Measurements from ENCODE around the gene ZNF536. TPM values are rescaled to one million over a fixed set of nuclear protein-coding genes. Genes with fewer than 3 reads are reported as not detected.
A peak's percentile ranks its signal among the peaks of the same experiment; 100 is the strongest.

The ZNF536 gene
- polyA plus RNA-seq, 1 of the 3 experiments (the other 2 are of a cell fraction), result 0.41 TPM

GRCh38 chr19:30419568-30420180 lies 47.5 kb downstream of the ZNF536 start:
- H3K4me2 ChIP-seq, result no peak overlapping the region
- H3K9me2 ChIP-seq, result no peaks in the 10 kb centered on the region

GRCh38 chr19:30420316-30420715 lies 48.1 kb downstream of the ZNF536 start:
- no peak overlapping the region for H3K4me3 ChIP-seq (ENCODE audit: low read depth in 2 of 2, low read length in 1 of 2)
- no peaks in the 10 kb centered on the region for H3K79me2 ChIP-seq (ENCODE audit: insufficient read depth)
- no peak overlapping the region for H2AFZ ChIP-seq (ENCODE audit: low read depth)
- H3K9me2 ChIP-seq, result no peaks in the 10 kb centered on the region
- whole genome bisulfite sequencing (ENCODE audit: low lambda C conversion rate), result 84% methylated on average over 8 of the region's 8 CpGs
- peaks cover 0 to 20% of the 10 kb centered on the region in 2 experiments; a peak in 1 of 4 replicates for H3K4me1 ChIP-seq (ENCODE audit: control insufficient read depth in 1 of 2, insufficient read depth in 2 of 2, low read depth in 1 of 2, low read length in 1 of 2)
- no peak overlapping the region for H3K4me2 ChIP-seq
- H3K36me3 ChIP-seq (replicated peaks in 1 of 2; ENCODE audit: control insufficient read depth in 1 of 2, insufficient read depth in 2 of 2, low read length in 1 of 2), result no peaks in the 10 kb centered on the region
- ChIA-PET POLR2A (no interaction called here), CTCF (interaction anchor here (1.1 kb wide), 1 partner anchor 16 kb away, joined by 4 read pairs; no protein-coding TSS in a partner anchor)
- no peak overlapping the region for H3K9ac ChIP-seq
- H3K27me3 ChIP-seq (ENCODE audit: insufficient read depth), result no peaks in the 10 kb centered on the region
- no peaks in the 10 kb centered on the region for H4K20me1 ChIP-seq (ENCODE audit: insufficient read depth)
- H3K27ac ChIP-seq (ENCODE audit: low read depth in 2 of 2, low read length in 1 of 2), result no peak overlapping the region
- no peaks in the 10 kb centered on the region for H3K9me3 ChIP-seq
- no peaks in the 10 kb centered on the region for H3F3A ChIP-seq (replicated peaks; ENCODE audit: insufficient read depth)
- DNase-seq, result no peak
- no peak for TF ChIP-seq RCOR1 (IDR thresholded peaks at IDR 0.05; ENCODE audit: low read length)
- TF ChIP-seq RXRA (IDR thresholded peaks at IDR 0.05; ENCODE audit: borderline replicate concordance, low read depth), result no peak
- no peak for TF ChIP-seq FOXJ3 (CRISPR knock-in tag; IDR thresholded peaks at IDR 0.05)
- TF ChIP-seq GABPA (IDR thresholded peaks at IDR 0.05; ENCODE audit: low read depth), result no peak
- TF ChIP-seq POLR2AphosphoS5 (IDR thresholded peaks at IDR 0.05; ENCODE audit: low read depth, low read length), result no peak
- no peak for TF ChIP-seq EZH2phosphoT487 (IDR thresholded peaks at IDR 0.05; ENCODE audit: borderline replicate concordance, low read depth)
- no peak for TF ChIP-seq SMC3 (IDR thresholded peaks at IDR 0.05; ENCODE audit: low read depth, low read length)
- no peak for TF ChIP-seq MXI1 (IDR thresholded peaks at IDR 0.05; ENCODE audit: low read depth, low read length)
- TF ChIP-seq, protein P1, sequence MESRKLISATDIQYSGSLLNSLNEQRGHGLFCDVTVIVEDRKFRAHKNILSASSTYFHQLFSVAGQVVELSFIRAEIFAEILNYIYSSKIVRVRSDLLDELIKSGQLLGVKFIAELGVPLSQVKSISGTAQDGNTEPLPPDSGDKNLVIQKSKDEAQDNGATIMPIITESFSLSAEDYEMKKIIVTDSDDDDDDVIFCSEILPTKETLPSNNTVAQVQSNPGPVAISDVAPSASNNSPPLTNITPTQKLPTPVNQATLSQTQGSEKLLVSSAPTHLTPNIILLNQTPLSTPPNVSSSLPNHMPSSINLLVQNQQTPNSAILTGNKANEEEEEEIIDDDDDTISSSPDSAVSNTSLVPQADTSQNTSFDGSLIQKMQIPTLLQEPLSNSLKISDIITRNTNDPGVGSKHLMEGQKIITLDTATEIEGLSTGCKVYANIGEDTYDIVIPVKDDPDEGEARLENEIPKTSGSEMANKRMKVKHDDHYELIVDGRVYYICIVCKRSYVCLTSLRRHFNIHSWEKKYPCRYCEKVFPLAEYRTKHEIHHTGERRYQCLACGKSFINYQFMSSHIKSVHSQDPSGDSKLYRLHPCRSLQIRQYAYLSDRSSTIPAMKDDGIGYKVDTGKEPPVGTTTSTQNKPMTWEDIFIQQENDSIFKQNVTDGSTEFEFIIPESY (IDR thresholded peaks at IDR 0.05; ENCODE audit: borderline replicate concordance, low read depth), result no peak
- TF ChIP-seq GATA2 (CRISPR knock-in tag; IDR thresholded peaks at IDR 0.05), result no peak
- no peak for TF ChIP-seq TAF1 (IDR thresholded peaks at IDR 0.05; ENCODE audit: borderline replicate concordance, low read depth, low read length)
- TF ChIP-seq CHD2 (IDR thresholded peaks at IDR 0.05; ENCODE audit: low read length, partially characterized antibody), result no peak
- no peak for TF ChIP-seq IRF3 (IDR thresholded peaks at IDR 0.05; ENCODE audit: low read depth, low read length)
- no peak for TF ChIP-seq NRF1 (IDR thresholded peaks at IDR 0.05; ENCODE audit: low read depth, low read length)
- TF ChIP-seq ELF1 (IDR thresholded peaks at IDR 0.05), result no peak

More at GRCh38 chr19:30419568-30420180, 47.5 kb downstream of the ZNF536 start:
- Histone ChIP-seq H3K79me2 (ENCODE audit: insufficient read depth) (no peaks in the 10 kb centered on the region), H3K9ac (no peak overlapping the region), H3K27ac (ENCODE audit: low read depth in 2 of 2, low read length in 1 of 2) (no peak overlapping the region; a peak in 1 of 4 replicates), H2AFZ (ENCODE audit: low read depth) (no peak overlapping the region), H3K9me3 (peaks cover under 1% of the 10 kb centered on the region; the same call in 1 of the 2 replicates), H3K36me3 (replicated peaks in 1 of 2; ENCODE audit: control insufficient read depth in 1 of 2, insufficient read depth in 2 of 2, low read length in 1 of 2) (no peaks in the 10 kb centered on the region), H3K4me1 (ENCODE audit: control insufficient read depth in 1 of 2, insufficient read depth in 2 of 2, low read depth in 1 of 2, low read length in 1 of 2) (peaks cover 0 to 19% of the 10 kb centered on the region in 2 experiments; a peak in 1 of 4 replicates), H4K20me1 (ENCODE audit: insufficient read depth) (no peaks in the 10 kb centered on the region), H3K27me3 (ENCODE audit: insufficient read depth) (no peaks in the 10 kb centered on the region), H3F3A (replicated peaks; ENCODE audit: insufficient read depth) (no peaks in the 10 kb centered on the region), H3K4me3 (ENCODE audit: low read depth in 2 of 2, low read length in 1 of 2) (no peak overlapping the region)
- POLR2A ChIA-PET, result no interaction called here
- no peak for TF ChIP-seq MEF2A (IDR thresholded peaks at IDR 0.05; ENCODE audit: borderline replicate concordance, low read depth)
- no peak for TF ChIP-seq MXI1 (IDR thresholded peaks at IDR 0.05; ENCODE audit: low read depth, low read length)
- TF ChIP-seq, protein P2, sequence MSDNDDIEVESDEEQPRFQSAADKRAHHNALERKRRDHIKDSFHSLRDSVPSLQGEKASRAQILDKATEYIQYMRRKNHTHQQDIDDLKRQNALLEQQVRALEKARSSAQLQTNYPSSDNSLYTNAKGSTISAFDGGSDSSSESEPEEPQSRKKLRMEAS (IDR thresholded peaks at IDR 0.05; ENCODE audit: low read depth), result no peak
- TF ChIP-seq EP300 (IDR thresholded peaks at IDR 0.05; ENCODE audit: borderline replicate concordance in 1 of 2, low read depth in 1 of 2, low read length in 1 of 2), result no peak
- no peak for TF ChIP-seq TEAD4 (IDR thresholded peaks at IDR 0.05; ENCODE audit: borderline replicate concordance, insufficient read depth)
- TF ChIP-seq FOXM1 (IDR thresholded peaks at IDR 0.05; ENCODE audit: low read depth), result no peak
- TF ChIP-seq TCF12 (IDR thresholded peaks at IDR 0.05), result no peak
- no peak for TF ChIP-seq IRF3 (IDR thresholded peaks at IDR 0.05; ENCODE audit: low read depth, low read length)
- no peak for TF ChIP-seq GATA2 (CRISPR knock-in tag; IDR thresholded peaks at IDR 0.05)
- no peak for TF ChIP-seq YY1 (IDR thresholded peaks at IDR 0.05; ENCODE audit: low read depth)
- no peak for TF ChIP-seq CHD2 (IDR thresholded peaks at IDR 0.05; ENCODE audit: low read length, partially characterized antibody)
- no peak for TF ChIP-seq SIN3A (IDR thresholded peaks at IDR 0.05; ENCODE audit: borderline replicate concordance, low read depth, low read length)
- TF ChIP-seq NRF1 (IDR thresholded peaks at IDR 0.05; ENCODE audit: low read depth, low read length), result no peak
- no peak for TF ChIP-seq RXRA (IDR thresholded peaks at IDR 0.05; ENCODE audit: borderline replicate concordance, low read depth)
- no peak for TF ChIP-seq GABPA (IDR thresholded peaks at IDR 0.05; ENCODE audit: low read depth)
- CTCF ChIA-PET, result no interaction called here
- DNase-seq, result peak; percentile 52
- WGBS (ENCODE audit: low lambda C conversion rate), result 41% methylated on average over 15 of the region's 15 CpGs
